Measurements from ENCODE around the gene ADORA1. TPM values are rescaled to one million over a fixed set of nuclear protein-coding genes. Genes with fewer than 3 reads are reported as not detected.

The ADORA1 gene
- total RNA-seq, 1 donor from 2014 or later = 7.0 TPM

GRCh38 chr1:203126866-203127665 is 460 bp upstream of the ADORA1 start:
- Histone ChIP-seq H3K4me3 (ENCODE audit: low read depth, low read length) (peak overlapping the region; percentile 44), H3K27me3 (ENCODE audit: control insufficient read depth, insufficient read depth, low read length) (no peaks in the 10 kb centered on the region)
- no peak for DNase-seq (ENCODE audit: low read depth)

GRCh38 chr1:203128431-203128715 is 847 bp downstream of the ADORA1 start:
- no peak for TF ChIP-seq CTCF (IDR thresholded peaks at IDR 0.05; ENCODE audit: insufficient read depth, low read length, poor library complexity, severe bottlenecking)
- DNase-seq (ENCODE audit: low read depth) = no peak
- H3K27me3 ChIP-seq (ENCODE audit: control insufficient read depth, insufficient read depth, low read length) = no peaks in the 10 kb centered on the region

More at GRCh38 chr1:203126866-203127665, 460 bp upstream of the ADORA1 start:
- H3K36me3 ChIP-seq (ENCODE audit: control insufficient read depth, insufficient read depth, low read length) = no peaks in the 10 kb centered on the region
- no peak for TF ChIP-seq CTCF (IDR thresholded peaks at IDR 0.05; ENCODE audit: insufficient read depth, low read length, poor library complexity, severe bottlenecking)

GRCh38 chr1:203128716-203129500 is 1.4 kb downstream of the ADORA1 start:
- no peaks in the 10 kb centered on the region for H3K27me3 ChIP-seq (ENCODE audit: control insufficient read depth, insufficient read depth, low read length)
- H3K36me3 ChIP-seq (ENCODE audit: control insufficient read depth, insufficient read depth, low read length) = no peaks in the 10 kb centered on the region
- TF ChIP-seq CTCF (IDR thresholded peaks at IDR 0.05; ENCODE audit: insufficient read depth, low read length, poor library complexity, severe bottlenecking) = no peak
- DNase-seq (ENCODE audit: low read depth) = no peak
- peak overlapping the region; percentile 44 for H3K4me3 ChIP-seq (ENCODE audit: low read depth, low read length)

More at GRCh38 chr1:203128431-203128715, 847 bp downstream of the ADORA1 start:
- Histone ChIP-seq H3K4me3 (ENCODE audit: low read depth, low read length) (peak overlapping the region; percentile 44), H3K36me3 (ENCODE audit: control insufficient read depth, insufficient read depth, low read length) (no peaks in the 10 kb centered on the region)

GRCh38 chr1:203129501-203130231 is 2.1 kb downstream of the ADORA1 start:
- H3K4me3 ChIP-seq (ENCODE audit: low read depth, low read length) = peak overlapping the region; percentile 4
- TF ChIP-seq CTCF (IDR thresholded peaks at IDR 0.05; ENCODE audit: insufficient read depth, low read length, poor library complexity, severe bottlenecking) = no peak
- H3K27me3 ChIP-seq (ENCODE audit: control insufficient read depth, insufficient read depth, low read length) = no peaks in the 10 kb centered on the region
- no peak for DNase-seq (ENCODE audit: low read depth)
- H3K36me3 ChIP-seq (ENCODE audit: control insufficient read depth, insufficient read depth, low read length) = no peaks in the 10 kb centered on the region

GRCh38 chr1:203130358-203130985 is 2.9 kb downstream of the ADORA1 start:
- no peak for DNase-seq (ENCODE audit: low read depth)
- TF ChIP-seq CTCF (IDR thresholded peaks at IDR 0.05; ENCODE audit: insufficient read depth, low read length, poor library complexity, severe bottlenecking) = no peak
- Histone ChIP-seq H3K36me3 (ENCODE audit: control insufficient read depth, insufficient read depth, low read length) (no peaks in the 10 kb centered on the region), H3K4me3 (ENCODE audit: low read depth, low read length) (no peak overlapping the region), H3K27me3 (ENCODE audit: control insufficient read depth, insufficient read depth, low read length) (no peaks in the 10 kb centered on the region)

Measured in kidney epithelial cell (primary cell).